Measurements from ENCODE around the gene DCDC1. TPM values are rescaled to one million over a fixed set of nuclear protein-coding genes. Genes with fewer than 3 reads are reported as not detected.

Gene DCDC1
- total RNA-seq, 1 experiment from 2014 or later: 0.58 TPM

DNA sequence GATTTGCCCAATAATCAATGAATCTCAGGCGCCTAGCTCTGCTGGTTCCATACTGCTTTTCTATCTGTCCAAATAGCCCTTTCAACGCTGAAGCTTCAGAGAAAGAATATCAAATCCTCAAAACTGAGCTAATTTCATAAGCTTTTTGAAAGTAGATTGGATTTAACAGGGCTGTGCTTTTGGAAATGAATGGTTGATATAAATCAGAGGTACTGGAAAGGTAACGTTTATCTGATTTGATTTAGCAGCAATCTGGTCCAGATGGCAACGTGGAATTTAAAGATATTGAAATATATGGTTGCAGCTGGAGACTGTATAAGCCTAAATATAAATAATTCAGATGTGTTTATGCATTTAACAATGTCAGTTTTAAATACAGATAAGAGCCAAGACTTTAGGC lies 553.9 kb downstream of the DCDC1 start:
- no TSS peak for BruUV-seq (replicated peaks)
- no peak for DNase-seq (ENCODE audit: low spot score)
- H3K36me3 ChIP-seq (ENCODE audit: insufficient read depth, low read length, poor library complexity, severe bottlenecking): no peaks in the 10 kb centered on the region
- no peak overlapping the region for H3K27ac ChIP-seq (ENCODE audit: low read depth, low read length, poor library complexity, severe bottlenecking)
- POLR2A ChIA-PET (ENCODE audit: low non-redundant PET): interaction anchor here (0.6 kb wide), 1 partner anchor 31 kb away, joined by 5 read pairs; no protein-coding TSS in a partner anchor
- intact Hi-C loops (cut with micrococcal nuclease; ENCODE audit: unreplicated experiment): loop anchor here (2.0 kb wide), 1 partner anchor 67 kb away; no protein-coding TSS in a partner anchor
- no peaks in the 10 kb centered on the region for H3K9me3 ChIP-seq (ENCODE audit: low read depth, low read length, poor library complexity, severe bottlenecking)
- no peak for TF ChIP-seq EZH2 (IDR thresholded peaks at IDR 0.05; ENCODE audit: borderline replicate concordance, low read depth, low read length, poor library complexity, severe bottlenecking)
- TF ChIP-seq, protein P1, sequence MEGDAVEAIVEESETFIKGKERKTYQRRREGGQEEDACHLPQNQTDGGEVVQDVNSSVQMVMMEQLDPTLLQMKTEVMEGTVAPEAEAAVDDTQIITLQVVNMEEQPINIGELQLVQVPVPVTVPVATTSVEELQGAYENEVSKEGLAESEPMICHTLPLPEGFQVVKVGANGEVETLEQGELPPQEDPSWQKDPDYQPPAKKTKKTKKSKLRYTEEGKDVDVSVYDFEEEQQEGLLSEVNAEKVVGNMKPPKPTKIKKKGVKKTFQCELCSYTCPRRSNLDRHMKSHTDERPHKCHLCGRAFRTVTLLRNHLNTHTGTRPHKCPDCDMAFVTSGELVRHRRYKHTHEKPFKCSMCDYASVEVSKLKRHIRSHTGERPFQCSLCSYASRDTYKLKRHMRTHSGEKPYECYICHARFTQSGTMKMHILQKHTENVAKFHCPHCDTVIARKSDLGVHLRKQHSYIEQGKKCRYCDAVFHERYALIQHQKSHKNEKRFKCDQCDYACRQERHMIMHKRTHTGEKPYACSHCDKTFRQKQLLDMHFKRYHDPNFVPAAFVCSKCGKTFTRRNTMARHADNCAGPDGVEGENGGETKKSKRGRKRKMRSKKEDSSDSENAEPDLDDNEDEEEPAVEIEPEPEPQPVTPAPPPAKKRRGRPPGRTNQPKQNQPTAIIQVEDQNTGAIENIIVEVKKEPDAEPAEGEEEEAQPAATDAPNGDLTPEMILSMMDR (conservative IDR thresholded peaks at IDR 0.05; ENCODE audit: low read depth, low read length): no peak
- no peak overlapping the region for H3K4me3 ChIP-seq (ENCODE audit: low read depth, low read length, poor library complexity, severe bottlenecking)
- peaks cover 42% of the 10 kb centered on the region for H3K4me1 ChIP-seq (ENCODE audit: insufficient read depth, low read length, poor library complexity, severe bottlenecking)
- no peaks in the 10 kb centered on the region for H3K27me3 ChIP-seq (replicated peaks; ENCODE audit: insufficient read depth, low read depth, low read length, poor library complexity)
- CTCF ChIA-PET: no interaction called here

- intact Hi-C loops (cut with micrococcal nuclease; ENCODE audit: unreplicated experiment): loop anchor here (2.0 to 5.0 kb wide), 2 partner anchors 66 to 98 kb away; no protein-coding TSS in a partner anchor
- ChIA-PET CTCF (no interaction called here), POLR2A (ENCODE audit: low non-redundant PET) (interaction anchor here (0.5 kb wide), 1 partner anchor 998 kb away, joined by 3 read pairs; no protein-coding TSS in a partner anchor)
- Histone ChIP-seq H3K27me3 (replicated peaks; ENCODE audit: insufficient read depth, low read depth, low read length, poor library complexity) (no peaks in the 10 kb centered on the region), H3K4me1 (ENCODE audit: insufficient read depth, low read length, poor library complexity, severe bottlenecking) (peaks cover 42% of the 10 kb centered on the region), H3K27ac (ENCODE audit: low read depth, low read length, poor library complexity, severe bottlenecking) (no peak overlapping the region), H3K4me3 (ENCODE audit: low read depth, low read length, poor library complexity, severe bottlenecking) (no peak overlapping the region), H3K9me3 (ENCODE audit: low read depth, low read length, poor library complexity, severe bottlenecking) (no peaks in the 10 kb centered on the region), H3K36me3 (ENCODE audit: insufficient read depth, low read length, poor library complexity, severe bottlenecking) (no peaks in the 10 kb centered on the region)
- BruUV-seq (replicated peaks): no TSS peak
- no peak for TF ChIP-seq EZH2 (IDR thresholded peaks at IDR 0.05; ENCODE audit: borderline replicate concordance, low read depth, low read length, poor library complexity, severe bottlenecking)
- TF ChIP-seq, protein P1 (conservative IDR thresholded peaks at IDR 0.05; ENCODE audit: low read depth, low read length): no peak
- DNase-seq (ENCODE audit: low spot score): no peak
Measured at GRCh38 chr11:30814737-30815136, 554.8 kb downstream of the DCDC1 start.

Other genes starting within 250 kb of the DCDC1 start
- 46.9 and 50.4 TPM in 2 replicates for gene DNAJC24, start 121 bp upstream of the DCDC1 start, total RNA-seq (2021)
- gene IMMP1L, start 139.9 kb upstream of the DCDC1 start, total RNA-seq (2021): 88.3 and 97.3 TPM in 2 replicates
- 49.4 and 49.7 TPM in 2 replicates for gene ELP4, start 140.0 kb upstream of the DCDC1 start, total RNA-seq (2021)

Data from A673 (cell line).